A204.1 (cell line): ENCODE data around the gene SAMD1.
A peak's percentile ranks its signal among the peaks of the same experiment; 100 is the strongest.

Experiments
- FAIRE-seq: peaks from 2 replicates; lab custom pipeline; 2012; peaks lifted over from hg19 to GRCh38; lab: Jason Lieb, UNC

Gene SAMD1

GRCh38 chr19:14088634-14089411 is 1.7 kb downstream of the SAMD1 start:
- FAIRE-seq: no peak

GRCh38 chr19:14086098-14086497 is 4.5 kb downstream of the SAMD1 start:
- no peak for FAIRE-seq

- FAIRE-seq: no peak
These were observed 5.1 kb downstream of the SAMD1 start, which contains the start of gene C19orf67 for GRCh38 chr19:14085309-14085995. C19orf67 (minus strand) TSS chr19:14085783; CDS start chr19:14085627, 156 bp downstream.

GRCh38 chr19:14082675-14082960 is 7.9 kb downstream of the SAMD1 start:
- FAIRE-seq: no peak

- FAIRE-seq: no peak
These were observed 8.5 kb downstream of the SAMD1 start for GRCh38 chr19:14081797-14082674.

GRCh38 chr19:14080887-14081796 is 9.4 kb downstream of the SAMD1 start:
- FAIRE-seq: peak; percentile 99

GRCh38 chr19:14078411-14078810 is 12.1 kb downstream of the SAMD1 start:
- FAIRE-seq: no peak

GRCh38 chr19:14073925-14074838 is 16.4 kb downstream of the SAMD1 start:
- FAIRE-seq: no peak

GRCh38 chr19:14073261-14073924 is 17.2 kb downstream of the SAMD1 start:
- no peak for FAIRE-seq

GRCh38 chr19:14072535-14073260 is 17.9 kb downstream of the SAMD1 start, which contains the start of gene MISP3:
MISP3 (plus strand) TSS chr19:14072786; CDS start chr19:14073310, 524 bp downstream.
- FAIRE-seq: no peak

- FAIRE-seq: no peak
These were observed 20.1 kb downstream of the SAMD1 start for GRCh38 chr19:14070268-14071050.

GRCh38 chr19:14066134-14066533 is 24.4 kb downstream of the SAMD1 start:
- no peak for FAIRE-seq

- FAIRE-seq: no peak
These were observed 27.4 kb downstream of the SAMD1 start for GRCh38 chr19:14063105-14063504.

GRCh38 chr19:14062558-14062855 is 28.0 kb downstream of the SAMD1 start:
- no peak for FAIRE-seq

GRCh38 chr19:14061751-14062557 is 28.6 kb downstream of the SAMD1 start, which contains the start of gene PALM3:
PALM3 (minus strand) TSS chr19:14062076; CDS start chr19:14061980, 96 bp downstream.
- no peak for FAIRE-seq

- FAIRE-seq: no peak
These were observed 29.3 kb downstream of the SAMD1 start for GRCh38 chr19:14061081-14061749.

- FAIRE-seq: no peak
These were observed 30.8 kb downstream of the SAMD1 start for GRCh38 chr19:14059652-14060155.
